GM18519 (cell line): ENCODE measurements around the gene CCDC61.

Source experiments
- ATAC-seq: cut with Tn5 transposase; IDR thresholded peaks from one replicate; pipeline ENCODE4 v1.9.1; 2021; ENCODE audit warnings: mild to moderate bottlenecking, moderate library complexity; ENCODE audit not compliant: unreplicated experiment, low FRiP score

CCDC61 gene

GRCh38 chr19:45994998-45995714 is at the start of gene CCDC61:
CCDC61 (plus strand) TSS chr19:45995467; CDS start chr19:46003019, 7,552 bp downstream.
- peak; percentile 87 for ATAC-seq

- ATAC-seq: no peak
These were observed 47.3 kb upstream of the CCDC61 start for GRCh38 chr19:45947926-45948325.

GRCh38 chr19:45952341-45952685 is 43.0 kb upstream of the CCDC61 start:
- ATAC-seq: no peak

GRCh38 chr19:45952686-45953505 is 42.4 kb upstream of the CCDC61 start:
- ATAC-seq: no peak

GRCh38 chr19:45953676-45954075 is 41.6 kb upstream of the CCDC61 start:
- no peak for ATAC-seq

GRCh38 chr19:45954156-45954555 is 41.1 kb upstream of the CCDC61 start:
- ATAC-seq: no peak

GRCh38 chr19:45955905-45956608 is 39.2 kb upstream of the CCDC61 start:
- no peak for ATAC-seq

- no peak for ATAC-seq
These were observed 36.9 kb upstream of the CCDC61 start for GRCh38 chr19:45958320-45958719.

- no peak for ATAC-seq
These were observed 36.3 kb upstream of the CCDC61 start for GRCh38 chr19:45958769-45959516.

GRCh38 chr19:45959517-45960025 is 35.7 kb upstream of the CCDC61 start:
- no peak for ATAC-seq

GRCh38 chr19:45960595-45961235 is 34.6 kb upstream of the CCDC61 start:
- no peak for ATAC-seq

- ATAC-seq: no peak
These were observed 33.2 kb upstream of the CCDC61 start for GRCh38 chr19:45962021-45962420.

GRCh38 chr19:45967246-45967645 is 28.0 kb upstream of the CCDC61 start:
- ATAC-seq: no peak

- no peak for ATAC-seq
These were observed 26.6 kb upstream of the CCDC61 start for GRCh38 chr19:45968626-45969025.

- no peak for ATAC-seq
These were observed 25.6 kb upstream of the CCDC61 start for GRCh38 chr19:45969676-45970075.

GRCh38 chr19:45971260-45971902 is 23.9 kb upstream of the CCDC61 start:
- no peak for ATAC-seq

- ATAC-seq: no peak
These were observed 23.0 kb upstream of the CCDC61 start for GRCh38 chr19:45972081-45972946.

- ATAC-seq: no peak
These were observed 22.2 kb upstream of the CCDC61 start for GRCh38 chr19:45972947-45973540.
